ENCODE results near the gene FARP1. TPM values are rescaled to one million over a fixed set of nuclear protein-coding genes. Genes with fewer than 3 reads are reported as not detected.

Gene FARP1
- total and polyA plus RNA-seq, 10 of the 15 experiments (the other 5 are each of a cell fraction or from before 2014, with no cell fraction given): 0.17 to 6.9 (median 0.68) TPM

DNA sequence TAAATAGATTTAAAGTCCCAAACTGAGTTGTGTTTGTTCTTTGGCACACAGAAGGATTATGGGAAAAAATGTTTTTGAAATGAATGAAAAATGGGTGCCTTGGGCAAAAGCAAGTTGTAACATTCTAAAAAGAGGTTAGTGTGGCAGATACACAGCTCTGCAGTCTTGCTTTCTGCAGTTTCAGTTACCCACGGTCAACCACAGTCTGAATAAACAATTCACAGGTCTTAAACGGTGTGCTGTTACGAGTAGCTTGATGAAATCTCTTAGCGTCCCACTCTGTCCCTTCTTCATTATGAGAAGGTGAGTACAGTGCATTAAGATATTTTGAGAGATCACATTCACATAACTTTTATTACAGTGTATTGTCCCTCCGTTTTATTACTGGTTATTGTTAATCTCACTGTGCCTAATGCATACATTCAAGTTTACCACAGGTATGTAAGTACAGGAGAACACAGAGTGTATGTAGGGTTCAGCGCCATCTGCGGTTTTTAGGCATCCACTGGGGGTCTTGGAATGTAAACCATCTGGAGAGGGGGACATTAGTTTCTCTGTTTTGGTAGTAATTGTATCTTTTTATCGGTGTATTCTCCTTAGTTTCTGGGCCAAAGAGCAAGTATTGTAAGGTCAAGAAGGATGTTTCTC is 8.1 kb downstream of the FARP1 start (continued):
- TF ChIP-seq, protein P1, sequence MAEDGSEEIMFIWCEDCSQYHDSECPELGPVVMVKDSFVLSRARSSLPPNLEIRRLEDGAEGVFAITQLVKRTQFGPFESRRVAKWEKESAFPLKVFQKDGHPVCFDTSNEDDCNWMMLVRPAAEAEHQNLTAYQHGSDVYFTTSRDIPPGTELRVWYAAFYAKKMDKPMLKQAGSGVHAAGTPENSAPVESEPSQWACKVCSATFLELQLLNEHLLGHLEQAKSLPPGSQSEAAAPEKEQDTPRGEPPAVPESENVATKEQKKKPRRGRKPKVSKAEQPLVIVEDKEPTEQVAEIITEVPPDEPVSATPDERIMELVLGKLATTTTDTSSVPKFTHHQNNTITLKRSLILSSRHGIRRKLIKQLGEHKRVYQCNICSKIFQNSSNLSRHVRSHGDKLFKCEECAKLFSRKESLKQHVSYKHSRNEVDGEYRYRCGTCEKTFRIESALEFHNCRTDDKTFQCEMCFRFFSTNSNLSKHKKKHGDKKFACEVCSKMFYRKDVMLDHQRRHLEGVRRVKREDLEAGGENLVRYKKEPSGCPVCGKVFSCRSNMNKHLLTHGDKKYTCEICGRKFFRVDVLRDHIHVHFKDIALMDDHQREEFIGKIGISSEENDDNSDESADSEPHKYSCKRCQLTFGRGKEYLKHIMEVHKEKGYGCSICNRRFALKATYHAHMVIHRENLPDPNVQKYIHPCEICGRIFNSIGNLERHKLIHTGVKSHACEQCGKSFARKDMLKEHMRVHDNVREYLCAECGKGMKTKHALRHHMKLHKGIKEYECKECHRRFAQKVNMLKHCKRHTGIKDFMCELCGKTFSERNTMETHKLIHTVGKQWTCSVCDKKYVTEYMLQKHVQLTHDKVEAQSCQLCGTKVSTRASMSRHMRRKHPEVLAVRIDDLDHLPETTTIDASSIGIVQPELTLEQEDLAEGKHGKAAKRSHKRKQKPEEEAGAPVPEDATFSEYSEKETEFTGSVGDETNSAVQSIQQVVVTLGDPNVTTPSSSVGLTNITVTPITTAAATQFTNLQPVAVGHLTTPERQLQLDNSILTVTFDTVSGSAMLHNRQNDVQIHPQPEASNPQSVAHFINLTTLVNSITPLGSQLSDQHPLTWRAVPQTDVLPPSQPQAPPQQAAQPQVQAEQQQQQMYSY (CRISPR knock-in tag; IDR thresholded peaks at IDR 0.05): no peak
- TF ChIP-seq JUND (IDR thresholded peaks at IDR 0.05; ENCODE audit: low read depth, low read length): no peak

DNA sequence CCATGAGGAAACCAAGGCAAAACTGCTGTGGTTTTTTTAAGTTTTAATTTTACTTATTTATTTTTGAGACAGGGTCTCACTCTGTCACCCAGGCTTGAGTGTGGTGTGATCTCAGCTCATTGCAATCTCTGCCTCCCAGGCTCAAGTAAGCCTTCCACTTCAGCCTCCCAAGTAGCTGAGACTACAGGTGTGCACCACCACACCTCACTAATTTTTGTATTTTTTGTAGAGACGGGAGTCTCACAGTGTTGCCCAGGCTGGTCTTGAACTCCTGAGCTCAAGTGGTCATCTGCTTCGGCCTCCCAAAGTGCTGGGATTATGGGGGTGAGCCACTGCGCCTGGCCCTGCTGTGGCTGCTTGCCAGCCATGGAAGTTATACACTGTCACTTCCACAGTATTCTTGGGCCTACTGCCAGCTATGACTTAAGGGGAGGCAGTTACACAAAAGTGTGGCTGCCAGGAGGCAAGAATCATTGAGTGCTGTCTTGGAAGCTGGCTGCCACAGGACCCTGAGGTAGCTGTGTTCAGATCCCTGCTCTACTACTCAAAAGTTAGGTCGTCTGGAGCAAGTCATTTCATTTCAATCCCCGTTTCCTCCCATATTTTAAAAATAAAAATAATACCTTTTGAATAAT is 12.7 kb downstream of the FARP1 start:
- H4K20me1 ChIP-seq (ENCODE audit: control insufficient read depth, insufficient read depth): no peaks in the 10 kb centered on the region
- POLR2A ChIA-PET: interaction anchor here (0.6 to 0.8 kb wide), 2 partner anchors 10 to 11 kb away, joined by 3 to 4 read pairs; no protein-coding TSS in a partner anchor
- H3K79me2 ChIP-seq (ENCODE audit: control insufficient read depth, insufficient read depth, low read length): no peaks in the 10 kb centered on the region
- FAIRE-seq (no peak), ATAC-seq (no peak), DNase-seq (ENCODE audit: low read depth, low spot score) (no peak)
- intact Hi-C loops (cut with micrococcal nuclease; ENCODE audit: unreplicated experiment): no loop called here
- H3K9me3 ChIP-seq (replicated peaks; ENCODE audit: control insufficient read depth, insufficient read depth, low read length): no peaks in the 10 kb centered on the region
- H3K27ac ChIP-seq (ENCODE audit: control insufficient read depth, insufficient read depth): no peak overlapping the region
- WGBS (ENCODE audit: insufficient coverage, insufficient replicate concordance, low lambda C conversion rate, missing lambda C conversion rate): 27% methylated on average over 5 of the region's 5 CpGs
- no peak overlapping the region for H3K4me3 ChIP-seq
- CTCF ChIA-PET: no interaction called here
- RAD21 ChIA-PET (ENCODE audit: unreplicated experiment): interaction anchor here (0.6 to 1.2 kb wide), 2 partner anchors 46 to 122 kb away, joined by 3 read pairs; no protein-coding TSS in a partner anchor
- SMC1A ChIA-PET (ENCODE audit: uncharacterized antibody, unreplicated experiment): interaction anchor here (1.0 to 1.5 kb wide), 4 partner anchors 8 to 55 kb away, joined by 3 to 4 read pairs (median 4); no protein-coding TSS in a partner anchor
- no TSS peak for BruUV-seq (replicated peaks)
- H3K9ac ChIP-seq (ENCODE audit: control insufficient read depth, insufficient read depth, low read length): no peak overlapping the region
- H3K27me3 ChIP-seq (replicated peaks in 1 of 2; ENCODE audit: control insufficient read depth in 2 of 2, insufficient read depth in 2 of 2, low read length in 1 of 2): no peaks in the 10 kb centered on the region
- TF ChIP-seq SMAD5 (IDR thresholded peaks at IDR 0.05; ENCODE audit: low read depth) (no peak), ETV6 (conservative IDR thresholded peaks at IDR 0.05 in 1 of 2, IDR thresholded peaks at IDR 0.05 in 1 of 2; ENCODE audit: borderline replicate concordance in 1 of 2, low read depth in 1 of 2) (no peak)
- TF ChIP-seq, protein P2, sequence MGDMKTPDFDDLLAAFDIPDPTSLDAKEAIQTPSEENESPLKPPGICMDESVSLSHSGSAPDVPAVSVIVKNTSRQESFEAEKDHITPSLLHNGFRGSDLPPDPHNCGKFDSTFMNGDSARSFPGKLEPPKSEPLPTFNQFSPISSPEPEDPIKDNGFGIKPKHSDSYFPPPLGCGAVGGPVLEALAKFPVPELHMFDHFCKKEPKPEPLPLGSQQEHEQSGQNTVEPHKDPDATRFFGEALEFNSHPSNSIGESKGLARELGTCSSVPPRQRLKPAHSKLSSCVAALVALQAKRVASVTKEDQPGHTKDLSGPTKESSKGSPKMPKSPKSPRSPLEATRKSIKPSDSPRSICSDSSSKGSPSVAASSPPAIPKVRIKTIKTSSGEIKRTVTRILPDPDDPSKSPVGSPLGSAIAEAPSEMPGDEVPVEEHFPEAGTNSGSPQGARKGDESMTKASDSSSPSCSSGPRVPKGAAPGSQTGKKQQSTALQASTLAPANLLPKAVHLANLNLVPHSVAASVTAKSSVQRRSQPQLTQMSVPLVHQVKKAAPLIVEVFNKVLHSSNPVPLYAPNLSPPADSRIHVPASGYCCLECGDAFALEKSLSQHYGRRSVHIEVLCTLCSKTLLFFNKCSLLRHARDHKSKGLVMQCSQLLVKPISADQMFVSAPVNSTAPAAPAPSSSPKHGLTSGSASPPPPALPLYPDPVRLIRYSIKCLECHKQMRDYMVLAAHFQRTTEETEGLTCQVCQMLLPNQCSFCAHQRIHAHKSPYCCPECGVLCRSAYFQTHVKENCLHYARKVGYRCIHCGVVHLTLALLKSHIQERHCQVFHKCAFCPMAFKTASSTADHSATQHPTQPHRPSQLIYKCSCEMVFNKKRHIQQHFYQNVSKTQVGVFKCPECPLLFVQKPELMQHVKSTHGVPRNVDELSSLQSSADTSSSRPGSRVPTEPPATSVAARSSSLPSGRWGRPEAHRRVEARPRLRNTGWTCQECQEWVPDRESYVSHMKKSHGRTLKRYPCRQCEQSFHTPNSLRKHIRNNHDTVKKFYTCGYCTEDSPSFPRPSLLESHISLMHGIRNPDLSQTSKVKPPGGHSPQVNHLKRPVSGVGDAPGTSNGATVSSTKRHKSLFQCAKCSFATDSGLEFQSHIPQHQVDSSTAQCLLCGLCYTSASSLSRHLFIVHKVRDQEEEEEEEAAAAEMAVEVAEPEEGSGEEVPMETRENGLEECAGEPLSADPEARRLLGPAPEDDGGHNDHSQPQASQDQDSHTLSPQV (IDR thresholded peaks at IDR 0.05): no peak
- H3K4me1 ChIP-seq (ENCODE audit: control insufficient read depth, insufficient read depth, low read length): no peaks in the 10 kb centered on the region
- in situ Hi-C loops (cut with MboI): no loop called here
- H3K4me2 ChIP-seq (ENCODE audit: control insufficient read depth, insufficient read depth): no peak overlapping the region
- H2AFZ ChIP-seq (ENCODE audit: control insufficient read depth, low read depth, low read length): no peak overlapping the region
- no peaks in the 10 kb centered on the region for H3K36me3 ChIP-seq (ENCODE audit: control insufficient read depth in 2 of 2, insufficient read depth in 2 of 2, low read length in 1 of 2)
